DND-41 (cell line): Measurements from ENCODE around the gene FCHO2.

Source experiments
- ATAC-seq: fragments of 200-7000 bp; cut with Tn5 transposase; 3 replicates; pipeline ENCODE4 v1.9.1; 2021; ENCODE audit warnings: low read depth; ENCODE audit not compliant: insufficient read depth
- DNase-seq: peaks from one replicate; pipeline ENCODE4 v3.0.0-alpha.2; 2020
- H2AFZ ChIP-seq: 2 replicates; pipeline ENCODE4 v1.6.0; 2012; ENCODE audit warnings: low read depth, low read length
- H3K27ac ChIP-seq: 2 replicates; pipeline ENCODE4 v1.5.1; 2012; ENCODE audit warnings: low read length, inconsistent platforms
- H3K27me3 ChIP-seq: fragments of 200-600 bp; sonication (generic); 2 replicates; pipeline ENCODE4 v1.6.0; 2012; ENCODE audit warnings: low read length, mild to moderate bottlenecking, inconsistent platforms; ENCODE audit not compliant: insufficient read depth, poor library complexity
- H3K36me3 ChIP-seq: 2 replicates; pipeline ENCODE4 v1.5.1; 2012; ENCODE audit warnings: low read length, inconsistent platforms; ENCODE audit not compliant: insufficient read depth
- H3K4me1 ChIP-seq: 2 replicates; pipeline ENCODE4 v1.5.1; 2012; ENCODE audit warnings: mild to moderate bottlenecking, low read length; ENCODE audit not compliant: insufficient read depth
- H3K4me2 ChIP-seq: 2 replicates; pipeline ENCODE4 v1.6.0; 2012; ENCODE audit warnings: mild to moderate bottlenecking, moderate library complexity, low read length, inconsistent platforms; ENCODE audit not compliant: insufficient read depth
- H3K4me3 ChIP-seq, 2 experiments: fragments of 200-600 bp in 1 of 2; shearing (Covaris generic) in 1 of 2; 2 replicates each; pipeline ENCODE4 v1.5.1; 2012 to 2016; ENCODE audit warnings: inconsistent platforms in 2 of 2, low read length in 2 of 2, mild to moderate bottlenecking in 2 of 2, low read depth in 1 of 2, moderate library complexity in 1 of 2
- H3K79me2 ChIP-seq: 2 replicates; pipeline ENCODE4 v1.6.0; 2012; ENCODE audit warnings: low read length, inconsistent platforms; ENCODE audit not compliant: insufficient read depth
- H3K9ac ChIP-seq: 2 replicates; pipeline ENCODE4 v1.6.0; 2012; ENCODE audit warnings: low read depth, mild to moderate bottlenecking, inconsistent platforms, low read length, moderate library complexity
- H3K9me3 ChIP-seq: 2 replicates; pipeline ENCODE4 v1.5.1; 2012; ENCODE audit warnings: low read length, moderate library complexity, mild to moderate bottlenecking, inconsistent platforms; ENCODE audit not compliant: insufficient read depth, severe bottlenecking
- H4K20me1 ChIP-seq: 2 replicates; pipeline ENCODE4 v1.6.0; 2012; ENCODE audit warnings: low read length; ENCODE audit not compliant: insufficient read depth
- EZH2 ChIP-seq: IDR thresholded peaks from 3 replicates; pipeline ENCODE4 v1.6.1; 2012; ENCODE audit warnings: borderline replicate concordance, low read depth, mild to moderate bottlenecking, moderate library complexity, low read length, inconsistent platforms; ENCODE audit not compliant: severe bottlenecking
- TF ChIP-seq, protein P1 (sequence below): IDR thresholded peaks from 2 replicates; pipeline ENCODE4 v1.5.1; 2012; ENCODE audit warnings: borderline replicate concordance, low read length, moderate library complexity, mild to moderate bottlenecking; ENCODE audit not compliant: poor library complexity, severe bottlenecking; ENCODE audit errors: extremely low read depth

FCHO2 gene

DNA sequence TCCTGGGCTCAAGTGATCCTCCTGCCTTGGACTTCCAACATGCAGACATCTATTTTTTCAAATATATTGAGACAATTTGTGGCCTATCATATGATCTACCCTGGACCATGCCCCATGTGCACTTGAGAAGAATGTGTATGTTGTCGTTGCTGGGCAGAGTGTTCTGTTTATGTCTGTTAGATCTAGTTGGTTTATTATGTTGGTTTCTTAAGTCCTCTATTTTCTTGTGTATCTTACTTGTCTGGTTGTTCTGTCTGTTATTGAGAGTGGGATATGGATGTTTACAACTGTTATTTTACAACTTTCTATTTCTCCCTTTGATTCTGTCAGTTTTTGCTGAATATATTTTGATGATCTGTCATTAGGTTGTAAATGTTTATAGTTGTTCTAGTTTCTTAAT, 154.3 kb downstream of the FCHO2 start:
- Histone ChIP-seq H4K20me1 (no peaks in the 10 kb centered on the region), H3K36me3 (no peaks in the 10 kb centered on the region), H3K27ac (no peak overlapping the region), H3K4me2 (no peak overlapping the region), H3K27me3 (no peaks in the 10 kb centered on the region), H3K4me1 (no peaks in the 10 kb centered on the region), H3K79me2 (no peaks in the 10 kb centered on the region), H2AFZ (no peak overlapping the region), H3K9ac (no peak overlapping the region), H3K9me3 (no peaks in the 10 kb centered on the region), H3K4me3 (no peak overlapping the region)
- DNase-seq, result no peak
- no peak for ATAC-seq
- TF ChIP-seq, protein P1, sequence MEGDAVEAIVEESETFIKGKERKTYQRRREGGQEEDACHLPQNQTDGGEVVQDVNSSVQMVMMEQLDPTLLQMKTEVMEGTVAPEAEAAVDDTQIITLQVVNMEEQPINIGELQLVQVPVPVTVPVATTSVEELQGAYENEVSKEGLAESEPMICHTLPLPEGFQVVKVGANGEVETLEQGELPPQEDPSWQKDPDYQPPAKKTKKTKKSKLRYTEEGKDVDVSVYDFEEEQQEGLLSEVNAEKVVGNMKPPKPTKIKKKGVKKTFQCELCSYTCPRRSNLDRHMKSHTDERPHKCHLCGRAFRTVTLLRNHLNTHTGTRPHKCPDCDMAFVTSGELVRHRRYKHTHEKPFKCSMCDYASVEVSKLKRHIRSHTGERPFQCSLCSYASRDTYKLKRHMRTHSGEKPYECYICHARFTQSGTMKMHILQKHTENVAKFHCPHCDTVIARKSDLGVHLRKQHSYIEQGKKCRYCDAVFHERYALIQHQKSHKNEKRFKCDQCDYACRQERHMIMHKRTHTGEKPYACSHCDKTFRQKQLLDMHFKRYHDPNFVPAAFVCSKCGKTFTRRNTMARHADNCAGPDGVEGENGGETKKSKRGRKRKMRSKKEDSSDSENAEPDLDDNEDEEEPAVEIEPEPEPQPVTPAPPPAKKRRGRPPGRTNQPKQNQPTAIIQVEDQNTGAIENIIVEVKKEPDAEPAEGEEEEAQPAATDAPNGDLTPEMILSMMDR, result no peak
- no peak for TF ChIP-seq EZH2

DNA sequence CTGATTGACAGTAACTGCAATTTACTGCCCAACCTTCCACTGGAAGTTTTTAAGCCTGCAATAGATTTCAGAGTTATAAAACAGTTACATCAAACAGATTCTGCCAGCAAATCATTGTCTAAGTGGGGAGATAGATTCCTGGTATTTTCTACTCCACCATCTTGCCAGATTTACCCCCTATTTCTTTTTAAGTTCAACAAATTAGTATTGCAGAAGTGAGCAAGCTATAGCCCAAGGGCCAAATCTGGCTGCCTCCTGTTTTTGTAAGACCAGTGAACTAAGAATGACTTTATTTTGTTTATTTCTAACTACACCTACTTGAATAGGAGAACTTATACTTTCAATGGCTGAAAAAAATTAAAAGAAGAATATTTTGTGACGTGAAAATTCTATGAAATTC, 155.7 kb downstream of the FCHO2 start:
- no peaks in the 10 kb centered on the region for H4K20me1 ChIP-seq
- peaks cover 3% of the 10 kb centered on the region for H3K27me3 ChIP-seq
- no peaks in the 10 kb centered on the region for H3K9me3 ChIP-seq
- no peak overlapping the region for H2AFZ ChIP-seq
- H3K4me2 ChIP-seq, result no peak overlapping the region
- H3K79me2 ChIP-seq, result no peaks in the 10 kb centered on the region
- no peak overlapping the region for H3K4me3 ChIP-seq
- H3K27ac ChIP-seq, result no peak overlapping the region
- H3K4me1 ChIP-seq, result no peaks in the 10 kb centered on the region
- no peak for DNase-seq
- ATAC-seq, result no peak
- no peak for TF ChIP-seq EZH2
- TF ChIP-seq, protein P1, result no peak
- H3K9ac ChIP-seq, result no peak overlapping the region
- H3K36me3 ChIP-seq, result no peaks in the 10 kb centered on the region

DNA sequence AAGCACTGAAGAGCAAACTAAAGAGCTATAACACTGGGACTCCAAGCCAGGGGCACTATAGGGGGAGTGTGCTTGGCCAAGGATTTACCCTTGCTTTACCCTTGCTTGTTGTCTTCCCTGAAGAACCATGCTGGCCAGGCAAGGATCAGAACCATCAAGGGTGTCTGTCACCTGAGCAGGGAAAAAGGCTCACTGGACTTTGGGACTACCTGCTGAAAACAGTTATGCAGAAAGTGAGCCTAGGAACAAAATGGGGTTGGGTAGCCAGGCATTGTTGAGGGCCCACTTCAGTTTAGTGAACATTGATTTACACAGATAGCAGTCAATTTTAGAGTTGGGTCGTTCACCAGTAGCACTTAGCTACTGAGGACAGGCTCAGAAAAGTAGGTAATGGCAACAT, 156.5 kb downstream of the FCHO2 start:
- Histone ChIP-seq H3K4me1 (no peaks in the 10 kb centered on the region), H3K4me2 (no peak overlapping the region), H3K36me3 (no peaks in the 10 kb centered on the region), H4K20me1 (no peaks in the 10 kb centered on the region), H3K79me2 (no peaks in the 10 kb centered on the region), H3K4me3 (no peak overlapping the region), H3K9me3 (no peaks in the 10 kb centered on the region), H3K27ac (no peak overlapping the region), H2AFZ (no peak overlapping the region), H3K27me3 (peaks cover 3% of the 10 kb centered on the region), H3K9ac (no peak overlapping the region)
- ATAC-seq, result no peak
- TF ChIP-seq, protein P1, result no peak
- no peak for TF ChIP-seq EZH2
- no peak for DNase-seq

DNA sequence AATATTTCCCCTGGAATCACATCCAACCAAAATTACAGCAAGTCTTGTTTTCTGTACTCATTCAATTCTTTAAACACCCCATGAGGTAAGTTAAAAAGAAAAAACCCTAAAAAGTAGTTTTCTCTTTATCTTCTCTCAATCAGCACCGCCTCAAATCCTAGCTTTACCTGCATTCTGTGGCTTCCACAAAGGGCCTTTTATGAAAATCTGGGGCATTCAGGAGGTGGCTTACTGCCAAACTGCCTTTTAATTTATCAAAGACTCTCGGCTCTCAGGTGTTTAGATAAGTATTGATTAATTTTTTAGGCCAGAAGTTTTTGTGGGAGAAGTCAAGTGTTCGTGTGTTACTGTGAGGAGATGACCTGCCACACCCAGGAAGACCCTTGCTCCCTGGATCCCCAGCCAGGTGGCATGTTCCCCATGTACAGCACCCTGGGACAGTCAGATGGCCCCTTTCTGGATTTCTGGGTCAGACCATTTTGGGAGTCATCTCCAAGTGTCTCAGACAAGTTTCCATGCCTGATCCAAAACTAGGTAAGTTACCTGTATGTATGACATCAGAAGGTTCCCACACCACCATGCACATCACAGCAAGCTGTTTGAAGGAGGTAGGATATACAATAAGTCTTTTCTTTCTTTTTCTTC, 158.3 kb downstream of the FCHO2 start:
- Histone ChIP-seq H3K79me2 (no peaks in the 10 kb centered on the region), H3K27me3 (peaks cover 3% of the 10 kb centered on the region), H2AFZ (no peak overlapping the region), H4K20me1 (no peaks in the 10 kb centered on the region), H3K4me3 (no peak overlapping the region), H3K9ac (no peak overlapping the region), H3K9me3 (no peaks in the 10 kb centered on the region), H3K36me3 (no peaks in the 10 kb centered on the region), H3K27ac (no peak overlapping the region), H3K4me2 (no peak overlapping the region), H3K4me1 (no peaks in the 10 kb centered on the region)
- DNase-seq (no peak), ATAC-seq (no peak)
- TF ChIP-seq, protein P1, result no peak
- no peak for TF ChIP-seq EZH2
